AG04450 (cell line): Measurements from ENCODE around the gene SAT2. TPM values are rescaled to one million over a fixed set of nuclear protein-coding genes. Genes with fewer than 3 reads are reported as not detected.

ENCODE experiments used
- CTCF ChIA-PET: fragments of 300-600, 350-600 bp; formaldehyde crosslinking; extraction: SDS; loops from one replicate; lab custom pipeline; 2022; ENCODE audit warnings: antibody characterized with exemption, inconsistent platforms; lab: Charles Lee
- POLR2A ChIA-PET: fragments of 350-600 bp; formaldehyde crosslinking; extraction: SDS; loops from one replicate; lab custom pipeline; 2021; ENCODE audit warnings: antibody characterized with exemption, inconsistent platforms; lab: Yijun Ruan, JAX
- DNase-seq: peaks from one replicate; pipeline ENCODE4 v3.0.0-alpha.2; 2011; ENCODE audit warnings: low read depth, low spot score
- H3K27ac ChIP-seq: one replicate; pipeline ENCODE4 v1.5.1; 2012; ENCODE audit warnings: low read depth, low read length, control low read depth
- H3K27me3 ChIP-seq: one replicate; pipeline ENCODE4 v1.6.0; 2012; ENCODE audit warnings: low read length; ENCODE audit not compliant: control insufficient read depth, insufficient read depth
- H3K4me3 ChIP-seq: 2 replicates; pipeline ENCODE4 v1.5.1; 2011; ENCODE audit warnings: mild to moderate bottlenecking, low read depth, low read length, control low read depth
- H3K9me3 ChIP-seq: 2 replicates; pipeline ENCODE4 v1.5.1; 2012; ENCODE audit warnings: low read length; ENCODE audit not compliant: control insufficient read depth, insufficient read depth
- CTCF ChIP-seq: IDR thresholded peaks from 2 replicates; pipeline ENCODE4 v1.5.1; 2011; ENCODE audit warnings: low read depth, low read length, control low read depth, inconsistent platforms
- polyA plus RNA-seq: library from polyadenylated mRNA; depleted of rRNA; stranded (reverse); fragments of >200 nt; gene quantifications from 2 replicates; pipeline ENCODE4 v1.2.3, GENCODE V29; 2011

SAT2 gene
- polyA plus RNA-seq, 1 experiment = 54.1 TPM

- Histone ChIP-seq H3K27me3 (peaks cover under 1% of the 10 kb centered on the region), H3K4me3 (peak within 1 kb of the TSS; percentile 86), H3K27ac (peak within 1 kb of the TSS; percentile 80), H3K9me3 (no peaks in the 10 kb centered on the region; the same call in 1 of the 2 replicates)
- ChIA-PET CTCF (interaction anchor here (0.6 to 2.8 kb wide), 16 partner anchors 10 to 378 kb away, joined by 3 to 29 read pairs (median 4); partner anchors contain the start of genes ATP1B2, SAT2, SOX15 and TP53), POLR2A (interaction anchor here (0.7 to 2.6 kb wide), 5 partner anchors 9 to 72 kb away, joined by 3 to 20 read pairs (median 6); partner anchors contain the start of genes SAT2, TP53 and WRAP53)
- peak; percentile 100 for DNase-seq
- peak; percentile 66 for TF ChIP-seq CTCF
Measured at GRCh38 chr17:7614425-7615264, 13.0 kb downstream of the SAT2 start, which contains the start of gene FXR2. Gene FXR2 (minus strand): TSS chr17:7614897. CDS start chr17:7614532, 365 bp downstream.

- Histone ChIP-seq H3K27ac (peak overlapping the region; percentile 80), H3K27me3 (no peaks in the 10 kb centered on the region), H3K9me3 (no peaks in the 10 kb centered on the region; the same call in 1 of the 2 replicates), H3K4me3 (peak overlapping the region; percentile 86)
- no peak for TF ChIP-seq CTCF
- POLR2A ChIA-PET = interaction anchor here (0.8 to 2.6 kb wide), 5 partner anchors 9 to 73 kb away, joined by 3 to 20 read pairs (median 3); partner anchors contain the start of genes SAT2, TP53 and WRAP53
- CTCF ChIA-PET = interaction anchor here (0.8 to 4.1 kb wide), 6 partner anchors 14 to 75 kb away, joined by 3 to 29 read pairs (median 13); partner anchors contain the start of genes ATP1B2, SAT2, SOX15 and TP53
- no peak for DNase-seq
Measured at GRCh38 chr17:7613769-7614424, 13.7 kb downstream of the SAT2 start.

GRCh38 chr17:7612294-7612640 is 15.4 kb downstream of the SAT2 start:
- Histone ChIP-seq H3K27ac (no peak overlapping the region), H3K27me3 (no peaks in the 10 kb centered on the region), H3K4me3 (peak overlapping the region; percentile 33), H3K9me3 (no peaks in the 10 kb centered on the region; the same call in 1 of the 2 replicates)
- ChIA-PET POLR2A (interaction anchor here (1.5 kb wide), 1 partner anchor 15 kb away, joined by 3 read pairs; the partner anchor contains the start of gene SAT2), CTCF (interaction anchor here (0.7 to 5.2 kb wide), 4 partner anchors 23 to 75 kb away, joined by 5 to 26 read pairs (median 13); partner anchors contain the start of genes SOX15, TP53 and WRAP53)
- no peak for TF ChIP-seq CTCF
- no peak for DNase-seq

DNA sequence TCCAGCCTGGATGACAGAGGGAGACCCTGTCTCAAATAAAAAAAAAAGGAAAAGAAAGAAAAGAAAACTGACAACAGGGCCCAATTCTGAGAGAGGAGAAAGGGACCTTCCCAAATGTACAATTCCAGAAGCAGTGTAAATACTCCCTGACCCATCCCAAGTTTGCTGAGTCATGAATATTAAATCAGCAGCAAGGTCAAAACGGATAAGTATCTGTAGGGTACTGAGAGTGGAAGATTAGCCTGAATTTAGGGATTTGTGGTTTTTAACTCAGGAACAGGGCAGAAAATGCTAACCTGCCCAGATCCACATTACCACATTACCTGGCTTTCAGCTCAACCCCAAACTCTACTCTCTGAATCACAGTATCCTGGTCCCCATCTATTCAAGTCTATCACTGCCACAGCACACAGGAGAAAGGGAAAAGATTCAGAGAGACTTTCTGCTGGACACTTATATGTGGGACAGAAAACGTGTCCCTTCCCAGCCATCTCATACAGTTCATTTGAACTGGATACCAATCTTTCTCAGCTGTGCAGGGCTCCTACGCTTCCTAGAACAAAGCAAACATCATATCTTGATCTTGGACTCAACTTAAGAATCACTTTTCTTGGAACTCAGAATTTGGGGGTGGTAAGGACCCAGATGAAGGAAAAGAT is 15.9 kb downstream of the SAT2 start:
- Histone ChIP-seq H3K9me3 (no peaks in the 10 kb centered on the region; the same call in 1 of the 2 replicates), H3K4me3 (peak overlapping the region; percentile 33; the same call in 1 of the 2 replicates), H3K27ac (no peak overlapping the region), H3K27me3 (no peaks in the 10 kb centered on the region)
- no peak for DNase-seq
- POLR2A ChIA-PET = interaction anchor here (1.5 kb wide), 1 partner anchor 16 kb away, joined by 3 read pairs; the partner anchor contains the start of gene SAT2
- CTCF ChIA-PET = interaction anchor here (0.6 to 5.2 kb wide), 4 partner anchors 22 to 368 kb away, joined by 3 to 26 read pairs (median 13); partner anchors contain the start of genes SOX15, TP53 and WRAP53
- no peak for TF ChIP-seq CTCF
